Astrocyte of the spinal cord (primary cell): ENCODE measurements around the gene LASP1.

Experiments
- DNase-seq: peaks from one replicate; pipeline ENCODE4 v3.0.0; 2011; ENCODE audit warnings: low read depth, low spot score
- H3K4me3 ChIP-seq: 2 replicates; pipeline ENCODE4 v1.5.1; 2011; ENCODE audit warnings: low read depth, mild to moderate bottlenecking, low read length, moderate library complexity
- CTCF ChIP-seq: IDR thresholded peaks from 2 replicates; pipeline ENCODE4 v1.5.1; 2012; ENCODE audit warnings: low read depth, mild to moderate bottlenecking, low read length, inconsistent platforms
- in situ Hi-C: cut with HindIII; loops from 2 replicates; pipeline ENCODE4 v1.10.0; 2017; ENCODE audit warnings: low sequenced_read_pairs

LASP1 gene

GRCh38 chr17:38882870-38883269 lies 13.0 kb downstream of the LASP1 start:
- no peak for DNase-seq
- no peak overlapping the region for H3K4me3 ChIP-seq
- TF ChIP-seq CTCF = no peak
- in situ Hi-C loops = no loop called here

- peak; percentile 13 for TF ChIP-seq CTCF
- peak; percentile 46 for DNase-seq
- H3K4me3 ChIP-seq = no peak overlapping the region
- in situ Hi-C loops = no loop called here
These were observed 14.0 kb downstream of the LASP1 start for GRCh38 chr17:38883592-38884526.

- TF ChIP-seq CTCF = no peak
- H3K4me3 ChIP-seq = no peak overlapping the region
- in situ Hi-C loops = no loop called here
- no peak for DNase-seq
These were observed 15.3 kb downstream of the LASP1 start for GRCh38 chr17:38885044-38885727.

- no peak for TF ChIP-seq CTCF
- peak; percentile 54 for DNase-seq
- no peak overlapping the region for H3K4me3 ChIP-seq
- in situ Hi-C loops = no loop called here
These were observed 16.1 kb downstream of the LASP1 start for GRCh38 chr17:38885728-38886642.

- no peak for TF ChIP-seq CTCF
- in situ Hi-C loops = no loop called here
- DNase-seq = no peak
- no peak overlapping the region for H3K4me3 ChIP-seq
These were observed 16.8 kb downstream of the LASP1 start for GRCh38 chr17:38886643-38887010.

GRCh38 chr17:38888842-38889241 lies 19.0 kb downstream of the LASP1 start:
- no peak for DNase-seq
- in situ Hi-C loops = no loop called here
- no peak overlapping the region for H3K4me3 ChIP-seq
- no peak for TF ChIP-seq CTCF
